Measurements from ENCODE around the gene DARS2.

Gene DARS2

DNA sequence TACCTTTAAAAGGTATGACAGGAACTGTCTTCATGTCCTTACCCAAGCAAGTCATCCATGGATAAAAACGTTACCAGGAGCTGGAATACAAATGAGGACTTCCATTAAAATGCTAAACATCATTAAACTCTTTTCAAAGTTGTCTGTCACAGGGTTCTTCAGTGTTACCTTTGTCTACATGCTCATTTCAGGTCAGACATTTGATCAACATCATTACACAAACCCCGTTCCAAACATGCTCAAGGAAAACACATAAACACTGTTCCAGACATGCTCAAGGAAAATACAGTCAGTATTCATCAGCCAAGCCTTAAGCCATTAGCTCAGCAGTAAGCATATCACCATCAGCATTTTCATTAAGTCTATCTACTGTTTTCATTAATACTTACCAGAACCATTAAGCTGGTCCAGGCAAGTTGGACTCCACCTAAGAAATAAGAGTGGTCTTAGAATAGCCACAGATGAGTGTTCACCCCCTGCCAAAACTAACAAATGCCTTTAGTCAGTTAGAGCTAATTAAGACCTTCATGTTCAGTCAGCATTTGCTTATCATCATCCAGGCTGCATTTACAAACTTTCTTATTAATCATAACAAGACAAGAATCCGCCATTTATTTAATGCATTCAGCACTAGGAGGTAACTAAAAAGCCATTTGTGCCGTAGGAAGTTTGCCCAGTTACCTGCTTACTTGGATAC lies 41.1 kb downstream of the DARS2 start:
- no peak for TF ChIP-seq CTCF (conservative IDR thresholded peaks at IDR 0.05; ENCODE audit: low read depth)
- no peak for DNase-seq (ENCODE audit: low spot score)
- ChIA-PET POLR2A (ENCODE audit: low non-redundant PET) (no interaction called here), CTCF (no interaction called here)
- no peak overlapping the region for H3K27ac ChIP-seq

DNA sequence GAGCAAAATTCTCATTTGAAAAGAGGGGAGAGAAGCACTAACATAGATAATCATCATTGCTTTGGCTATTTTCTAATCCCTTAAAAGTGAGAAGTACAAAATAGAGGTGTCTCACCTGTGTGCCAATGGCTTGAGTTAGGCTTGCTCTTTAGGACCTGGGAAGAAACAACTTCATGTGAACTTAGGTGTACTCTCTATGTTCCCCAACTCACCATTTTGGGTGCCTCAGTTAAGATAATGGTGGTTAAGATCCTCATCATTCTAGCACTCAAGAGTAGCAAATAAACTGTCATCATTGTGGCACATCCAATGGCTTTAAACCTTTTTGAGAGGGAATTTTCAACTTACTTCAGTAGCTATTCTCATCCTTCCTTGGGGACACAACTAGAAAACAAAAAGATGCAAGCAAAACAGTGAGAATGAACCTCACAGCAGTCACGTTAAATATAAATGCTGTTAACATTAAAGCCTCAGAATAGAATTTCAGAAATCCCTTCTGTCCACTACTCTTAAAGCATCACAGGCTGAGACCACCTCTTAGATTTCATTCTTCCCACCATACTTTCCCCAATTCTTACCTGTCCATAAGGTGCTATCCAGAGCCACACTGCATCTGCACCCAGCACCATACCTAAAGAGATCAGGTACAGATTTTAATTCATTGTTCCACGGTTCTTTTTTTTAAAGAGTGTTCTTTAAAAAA lies 42.1 kb downstream of the DARS2 start:
- TF ChIP-seq CTCF (conservative IDR thresholded peaks at IDR 0.05; ENCODE audit: low read depth) = no peak
- no peak for DNase-seq (ENCODE audit: low spot score)
- H3K27ac ChIP-seq = peak overlapping the region; percentile 95
- ChIA-PET POLR2A (ENCODE audit: low non-redundant PET) (no interaction called here), CTCF (no interaction called here)

DNA sequence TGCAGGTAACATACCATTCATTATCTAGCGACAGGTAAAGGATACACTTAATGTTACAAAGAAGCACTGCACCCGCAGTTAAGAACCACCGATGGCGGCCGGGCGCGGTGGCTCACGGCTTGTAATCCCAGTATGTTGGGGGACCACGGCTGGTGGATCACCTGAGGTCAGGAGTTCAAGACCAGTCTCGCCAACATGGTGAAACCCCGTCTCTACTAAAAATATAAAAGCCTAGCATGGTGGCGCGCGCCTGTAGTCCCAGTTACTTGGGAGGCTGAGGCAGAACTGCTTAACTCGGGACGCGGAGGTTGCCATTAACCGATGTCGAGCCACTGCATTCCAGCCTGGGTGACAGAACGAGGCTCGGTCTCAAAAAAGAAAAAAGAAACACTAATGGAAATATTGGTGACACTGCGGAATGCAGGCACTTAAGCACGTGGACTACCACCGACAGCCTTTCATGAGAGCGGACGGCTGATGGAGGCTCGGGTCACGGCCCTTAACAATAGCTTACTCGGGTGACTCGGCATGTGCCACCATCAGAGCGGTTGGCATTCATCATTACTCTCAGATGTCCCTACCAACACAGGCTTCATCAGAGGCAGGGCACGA lies 42.8 kb downstream of the DARS2 start:
- DNase-seq (ENCODE audit: low spot score) = no peak
- H3K27ac ChIP-seq = peak overlapping the region; percentile 95
- CTCF ChIA-PET = no interaction called here
- POLR2A ChIA-PET (ENCODE audit: low non-redundant PET) = interaction anchor here (0.6 kb wide), 1 partner anchor 39 kb away, joined by 4 read pairs; no protein-coding TSS in a partner anchor
- TF ChIP-seq CTCF (conservative IDR thresholded peaks at IDR 0.05; ENCODE audit: low read depth) = no peak

DNA sequence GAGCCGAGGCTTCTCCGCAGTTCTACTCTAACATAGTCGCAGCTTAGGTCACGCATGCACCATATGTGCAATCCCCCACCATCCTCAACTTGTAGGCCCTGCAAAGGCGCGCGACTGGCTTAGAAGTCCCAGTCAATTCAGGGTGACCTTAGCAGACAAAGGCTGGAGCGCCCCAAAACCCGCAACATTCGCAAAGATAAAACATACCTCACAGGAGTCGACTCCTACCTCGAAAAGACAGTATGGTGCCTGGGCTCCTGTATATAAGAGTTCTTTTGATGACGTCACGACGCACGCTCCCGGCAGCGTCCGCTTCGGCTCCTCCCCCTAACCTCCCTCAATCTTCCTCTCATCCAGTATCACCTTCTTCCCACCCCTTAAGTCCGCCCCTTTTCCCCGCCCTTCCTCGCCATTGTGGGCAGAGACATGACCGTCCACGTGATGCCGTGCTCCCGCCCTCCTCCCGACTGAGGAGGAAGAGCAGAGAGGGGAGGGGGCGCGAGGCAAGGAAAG lies 43.3 kb downstream of the DARS2 start, which contains the start of gene GAS5:
Gene GAS5, minus strand, starts transcription at position 237 of the 513 bp plus-strand sequence.
- no peak for TF ChIP-seq CTCF (conservative IDR thresholded peaks at IDR 0.05; ENCODE audit: low read depth)
- DNase-seq (ENCODE audit: low spot score) = peak; percentile 95
- ChIA-PET POLR2A (ENCODE audit: low non-redundant PET) (interaction anchor here (0.6 to 1.1 kb wide), 5 partner anchors 29 to 1335 kb away, joined by 3 to 4 read pairs (median 4); no protein-coding TSS in a partner anchor), CTCF (interaction anchor here (0.7 kb wide), 1 partner anchor 1310 kb away, joined by 3 read pairs; no protein-coding TSS in a partner anchor)
- H3K27ac ChIP-seq = peak within 1 kb of the TSS; percentile 95

GRCh38 chr1:173868266-173869020 lies 44.0 kb downstream of the DARS2 start, which contains the start of gene ZBTB37:
Gene ZBTB37, plus strand, starts transcription at chr1:173868380. Its CDS starts 1,846 bp downstream, at chr1:173870226.
- ChIA-PET CTCF (interaction anchor here (0.6 to 1.1 kb wide), 3 partner anchors 45 to 1311 kb away, joined by 3 to 5 read pairs (median 3); no protein-coding TSS in a partner anchor), POLR2A (ENCODE audit: low non-redundant PET) (interaction anchor here (0.6 to 1.1 kb wide), 5 partner anchors 29 to 1336 kb away, joined by 3 to 4 read pairs (median 4); no protein-coding TSS in a partner anchor)
- TF ChIP-seq CTCF (conservative IDR thresholded peaks at IDR 0.05; ENCODE audit: low read depth) = no peak
- peak within 1 kb of the TSS; percentile 95 for H3K27ac ChIP-seq
- DNase-seq (ENCODE audit: low spot score) = peak; percentile 88

Data from RWPE1 (cell line).